T-helper 17 cell (primary cell): ENCODE measurements around the gene INTS7. TPM values are rescaled to one million over a fixed set of nuclear protein-coding genes. Genes with fewer than 3 reads are reported as not detected.
"Not testable (repeated sequence)": the region's sequence is repeated elsewhere in the genome, so short reads cannot be mapped to it uniquely, and the experiment has no call there.

Experiments used
- ATAC-seq: fragments of 150-1000 bp; cut with Tn5 transposase; 2 replicates; pipeline ENCODE4 v1.10.0; 2021; ENCODE audit warnings: mild to moderate bottlenecking, moderate library complexity
- DNase-seq, 3 donors: peaks; one replicate each; pipeline versions ENCODE4 v3.0.0 to v3.0.0-alpha.2; 2020 to 2021
- H3K9me3 ChIP-seq: one replicate; pipeline ENCODE4 v1.7.0; 2013; ENCODE audit warnings: low read length, mild to moderate bottlenecking; ENCODE audit not compliant: control insufficient read depth, poor library complexity, severe bottlenecking
- H3K27ac Mint-ChIP-seq: one replicate; pipeline ENCODE4 v1.8.0; 2022; ENCODE audit warnings: mild to moderate bottlenecking, moderate library complexity, mixed read lengths
- H3K27me3 Mint-ChIP-seq: one replicate; pipeline ENCODE4 v1.8.0; 2022; ENCODE audit warnings: mixed read lengths
- H3K36me3 Mint-ChIP-seq: one replicate; pipeline ENCODE4 v1.8.0; 2022; ENCODE audit warnings: low read depth, mixed read lengths
- H3K4me1 Mint-ChIP-seq: one replicate; pipeline ENCODE4 v1.8.0; 2022; ENCODE audit warnings: mild to moderate bottlenecking, mixed read lengths
- H3K4me3 Mint-ChIP-seq: one replicate; pipeline ENCODE4 v1.8.0; 2022; ENCODE audit warnings: mild to moderate bottlenecking, moderate library complexity, mixed read lengths
- total RNA-seq, 4 donors: library from RNA in 2 of 4; stranded (reverse) in 2 of 4; gene quantifications; one replicate each; pipeline ENCODE4 v1.2.3 and lab custom pipeline; 2022 to 2026

Gene INTS7
- total RNA-seq, 2 donors from 2014 or later = 9.2 to 9.5 TPM

- H3K27ac Mint-ChIP-seq = no peak overlapping the region
- H3K36me3 Mint-ChIP-seq = peaks cover 2% of the 10 kb centered on the region
- no peak for DNase-seq
- H3K9me3 ChIP-seq = no peaks in the 10 kb centered on the region
- H3K27me3 Mint-ChIP-seq = peaks cover 21% of the 10 kb centered on the region
- H3K4me3 Mint-ChIP-seq = no peak overlapping the region
- peaks cover 8% of the 10 kb centered on the region for H3K4me1 Mint-ChIP-seq
- ATAC-seq = no peak
Observed at GRCh38 chr1:211932231-211932932, 103.0 kb downstream of the INTS7 start.

DNA sequence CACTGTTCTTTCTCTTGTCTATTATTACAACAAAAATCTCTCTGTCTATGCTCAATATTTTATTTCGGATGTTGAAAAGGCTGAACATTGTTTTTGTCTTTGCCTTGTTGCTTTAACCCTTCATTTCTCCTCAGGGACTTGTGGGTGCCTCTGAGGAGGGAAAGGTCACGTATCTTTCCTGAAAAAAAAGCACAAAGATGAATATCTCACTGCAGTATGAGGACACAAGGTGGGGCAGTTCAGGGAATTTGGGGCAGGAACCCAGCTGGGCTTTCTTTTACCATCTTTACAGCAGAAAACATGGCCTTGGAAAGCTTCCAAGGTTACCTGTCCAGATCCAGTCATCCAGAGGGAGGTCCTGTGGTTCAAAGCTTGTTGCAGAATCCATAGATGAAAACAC lies 105.7 kb downstream of the INTS7 start:
- no peaks in the 10 kb centered on the region for H3K9me3 ChIP-seq
- peaks cover 21% of the 10 kb centered on the region for H3K27me3 Mint-ChIP-seq
- no peak for DNase-seq
- no peak for ATAC-seq
- peaks cover 2% of the 10 kb centered on the region for H3K36me3 Mint-ChIP-seq
- no peak overlapping the region for H3K27ac Mint-ChIP-seq
- H3K4me3 Mint-ChIP-seq = no peak overlapping the region
- H3K4me1 Mint-ChIP-seq = peaks cover 2% of the 10 kb centered on the region

DNA sequence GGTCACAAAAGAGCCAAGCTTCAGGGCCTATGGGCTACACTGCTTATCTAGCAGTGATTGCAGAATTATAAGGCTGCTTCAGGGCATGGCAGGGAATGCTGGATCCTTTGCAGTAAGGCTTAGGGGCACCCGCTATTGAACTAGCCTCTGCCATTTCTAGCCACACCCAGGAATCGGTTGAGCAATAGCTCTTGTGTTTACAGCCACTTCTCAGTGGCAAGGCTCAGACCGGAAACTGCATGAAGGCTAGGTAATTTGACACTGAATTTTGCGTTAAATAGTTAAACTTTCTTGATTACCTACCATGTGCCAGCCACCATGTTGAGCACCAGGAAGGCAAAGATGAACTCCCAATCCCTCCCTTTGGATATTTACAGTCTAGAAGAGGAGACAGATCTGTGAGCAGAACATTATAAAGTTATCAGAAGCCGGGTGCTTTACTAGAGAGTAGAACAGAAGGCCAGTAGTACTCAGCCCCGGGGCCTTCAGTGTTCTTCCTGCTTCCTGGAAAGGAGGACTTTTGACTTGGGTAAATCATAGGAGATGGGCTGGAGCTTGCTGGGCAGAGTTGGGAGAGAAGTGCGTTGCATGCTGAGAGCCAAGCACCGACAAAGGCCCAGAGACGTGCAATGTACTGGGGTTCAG lies 106.2 kb downstream of the INTS7 start:
- no peak for DNase-seq
- H3K27ac Mint-ChIP-seq = no peak overlapping the region

GRCh38 chr1:211928290-211928801 lies 107.0 kb downstream of the INTS7 start:
- ATAC-seq = no peak
- no peak overlapping the region for H3K4me3 Mint-ChIP-seq
- peaks cover 2% of the 10 kb centered on the region for H3K4me1 Mint-ChIP-seq
- H3K36me3 Mint-ChIP-seq = peaks cover 2% of the 10 kb centered on the region
- H3K27me3 Mint-ChIP-seq = peaks cover 21% of the 10 kb centered on the region
- no peak overlapping the region for H3K27ac Mint-ChIP-seq
- no peak for DNase-seq
- H3K9me3 ChIP-seq = no peaks in the 10 kb centered on the region

More for the DNA sequence above, 106.2 kb downstream of the INTS7 start:
- H3K36me3 Mint-ChIP-seq = peaks cover 2% of the 10 kb centered on the region
- ATAC-seq = no peak
- H3K27me3 Mint-ChIP-seq = peaks cover 21% of the 10 kb centered on the region
- no peak overlapping the region for H3K4me3 Mint-ChIP-seq
- H3K9me3 ChIP-seq = no peaks in the 10 kb centered on the region
- H3K4me1 Mint-ChIP-seq = peaks cover 2% of the 10 kb centered on the region

- peaks cover 8% of the 10 kb centered on the region for H3K27me3 Mint-ChIP-seq
- DNase-seq = no peak
- H3K27ac Mint-ChIP-seq = no peak overlapping the region
- H3K9me3 ChIP-seq = no peaks in the 10 kb centered on the region
- no peak overlapping the region for H3K4me3 Mint-ChIP-seq
- no peaks in the 10 kb centered on the region for H3K4me1 Mint-ChIP-seq
- ATAC-seq = no peak
- no peaks in the 10 kb centered on the region for H3K36me3 Mint-ChIP-seq
Observed at GRCh38 chr1:211925016-211925415, 110.3 kb downstream of the INTS7 start.

DNA sequence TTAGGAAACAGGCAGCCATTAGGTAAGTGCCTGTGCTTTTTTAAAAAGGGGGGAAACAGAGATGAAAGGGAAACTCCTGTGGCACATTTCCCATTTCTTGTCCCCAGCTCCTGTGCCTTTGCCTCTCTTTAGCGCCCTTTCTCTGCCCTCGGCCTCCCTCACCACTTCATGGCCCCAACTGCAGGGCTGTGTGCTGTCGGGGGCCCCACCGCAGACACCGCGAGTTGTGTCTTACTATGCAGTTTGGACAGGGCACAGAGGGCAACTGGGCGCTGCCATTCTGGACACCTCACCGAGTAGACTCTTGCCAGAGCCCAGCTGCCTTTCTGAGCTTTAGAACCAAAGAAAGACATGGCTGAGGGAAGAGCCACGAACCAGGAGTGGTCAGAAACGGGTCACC lies 111.1 kb downstream of the INTS7 start:
- no peak overlapping the region for H3K4me3 Mint-ChIP-seq
- no peak overlapping the region for H3K27ac Mint-ChIP-seq
- no peaks in the 10 kb centered on the region for H3K36me3 Mint-ChIP-seq
- ATAC-seq (no peak), DNase-seq (no peak)
- H3K4me1 Mint-ChIP-seq = no peaks in the 10 kb centered on the region
- peaks cover 4% of the 10 kb centered on the region for H3K27me3 Mint-ChIP-seq
- H3K9me3 ChIP-seq = no peaks in the 10 kb centered on the region

- H3K9me3 ChIP-seq = no peaks in the 10 kb centered on the region
- Mint-ChIP-seq H3K36me3 (no peaks in the 10 kb centered on the region), H3K27ac (no peak overlapping the region), H3K27me3 (peaks cover 7% of the 10 kb centered on the region), H3K4me3 (no peak overlapping the region), H3K4me1 (no peaks in the 10 kb centered on the region)
- no peak for DNase-seq
- no peak for ATAC-seq
Observed at GRCh38 chr1:211923095-211923494, 112.3 kb downstream of the INTS7 start.

- no peaks in the 10 kb centered on the region for H3K36me3 Mint-ChIP-seq
- DNase-seq (no peak), ATAC-seq (no peak)
- H3K4me3 Mint-ChIP-seq = no peak overlapping the region
- H3K27ac Mint-ChIP-seq = no peak overlapping the region
- H3K27me3 Mint-ChIP-seq = peaks cover 19% of the 10 kb centered on the region
- H3K4me1 Mint-ChIP-seq = no peaks in the 10 kb centered on the region
- H3K9me3 ChIP-seq = no peaks in the 10 kb centered on the region
Observed at GRCh38 chr1:211921579-211922095, 113.7 kb downstream of the INTS7 start.

DNA sequence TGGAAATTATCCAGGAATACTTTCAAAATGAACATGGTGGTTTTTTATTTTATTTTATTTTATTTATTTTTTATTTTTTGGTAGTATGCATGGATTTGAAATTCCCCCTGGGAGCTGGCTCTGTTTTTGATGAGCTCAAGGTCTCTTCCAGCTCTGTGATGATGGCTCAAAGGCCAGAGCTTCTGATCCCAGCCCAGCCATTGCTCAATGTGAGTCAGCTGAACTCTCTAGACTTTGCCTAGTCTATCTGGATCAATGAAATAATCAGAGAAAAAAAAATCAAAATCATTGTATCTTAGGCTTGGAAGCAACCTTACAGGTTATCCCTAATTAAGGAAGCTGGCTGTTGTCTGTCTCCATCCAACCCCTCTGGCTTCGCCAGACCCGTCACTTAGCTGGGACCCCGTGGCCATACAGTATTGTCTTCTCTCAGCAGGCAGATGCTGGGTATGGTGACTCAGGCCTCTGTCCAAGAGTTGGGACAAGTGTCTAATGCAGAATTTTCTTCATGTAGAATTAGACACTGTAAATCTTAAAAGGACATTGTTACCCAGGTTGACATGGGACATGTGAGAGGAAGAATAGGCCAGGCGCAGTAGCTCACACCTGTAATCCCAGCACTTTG lies 114.6 kb downstream of the INTS7 start:
- Mint-ChIP-seq H3K36me3 (no peaks in the 10 kb centered on the region), H3K4me1 (no peaks in the 10 kb centered on the region), H3K4me3 (no peak overlapping the region), H3K27ac (no peak overlapping the region), H3K27me3 (peaks cover 19% of the 10 kb centered on the region)
- DNase-seq (no peak), ATAC-seq (no peak)
- no peaks in the 10 kb centered on the region for H3K9me3 ChIP-seq

GRCh38 chr1:211920141-211920572 lies 115.2 kb downstream of the INTS7 start:
- Mint-ChIP-seq H3K4me3 (no peak overlapping the region), H3K36me3 (no peaks in the 10 kb centered on the region), H3K4me1 (no peaks in the 10 kb centered on the region), H3K27me3 (peaks cover 19% of the 10 kb centered on the region), H3K27ac (no peak overlapping the region)
- ATAC-seq (no peak), DNase-seq (no peak)
- H3K9me3 ChIP-seq = no peaks in the 10 kb centered on the region

DNA sequence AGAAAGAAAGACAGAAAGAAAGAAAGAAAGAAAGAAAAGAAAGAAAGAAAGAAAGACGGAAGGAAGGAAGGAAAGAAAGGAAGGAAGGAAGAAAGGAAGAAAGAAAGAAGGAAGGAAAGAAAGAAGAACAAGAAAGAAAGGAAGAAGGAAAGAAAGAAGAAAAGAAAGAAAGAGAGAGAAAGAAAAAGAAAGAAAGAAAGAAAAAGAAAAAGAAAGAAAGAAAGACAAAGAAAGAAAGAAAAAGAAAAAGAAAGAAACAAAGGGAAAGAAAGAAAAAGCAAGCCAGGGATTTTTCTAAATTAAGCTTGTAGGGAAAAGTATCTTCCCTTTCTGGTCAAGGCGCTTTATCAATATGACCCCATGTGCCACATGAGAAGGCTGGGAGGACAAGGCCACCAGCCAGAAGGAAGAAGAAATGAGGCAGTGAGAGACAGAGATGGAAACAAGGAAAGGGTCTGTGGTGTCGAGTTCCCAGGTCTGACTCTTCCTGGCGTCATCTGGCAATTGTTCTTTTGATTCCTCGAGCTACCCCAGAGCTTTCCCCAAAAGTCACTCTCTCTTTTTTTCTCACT lies 116.4 kb downstream of the INTS7 start:
- no peaks in the 10 kb centered on the region for H3K9me3 ChIP-seq
- H3K4me3 Mint-ChIP-seq = no peak overlapping the region
- DNase-seq = no peak
- H3K27ac Mint-ChIP-seq = no peak overlapping the region
- no peak for ATAC-seq
- no peaks in the 10 kb centered on the region for H3K4me1 Mint-ChIP-seq
- H3K27me3 Mint-ChIP-seq = peaks cover 19% of the 10 kb centered on the region
- no peaks in the 10 kb centered on the region for H3K36me3 Mint-ChIP-seq

- not testable (repeated sequence) for H3K4me1 Mint-ChIP-seq, H3K9me3 ChIP-seq, H3K4me3 Mint-ChIP-seq, H3K36me3 Mint-ChIP-seq, H3K27ac Mint-ChIP-seq, DNase-seq, ATAC-seq
- H3K27me3 Mint-ChIP-seq = peaks cover 25% of the 10 kb centered on the region
Observed at GRCh38 chr1:211916458-211916857, 118.9 kb downstream of the INTS7 start.

GRCh38 chr1:211915924-211916323 lies 119.4 kb downstream of the INTS7 start:
- no peaks in the 10 kb centered on the region for H3K9me3 ChIP-seq
- ATAC-seq (no peak), DNase-seq (no peak)
- peaks cover 25% of the 10 kb centered on the region for H3K27me3 Mint-ChIP-seq
- H3K27ac Mint-ChIP-seq = no peak overlapping the region
- no peaks in the 10 kb centered on the region for H3K36me3 Mint-ChIP-seq
- no peak overlapping the region for H3K4me3 Mint-ChIP-seq
- H3K4me1 Mint-ChIP-seq = no peaks in the 10 kb centered on the region
